HG03378 (cell line): ENCODE measurements around the gene GOLPH3L.
A peak's percentile ranks its signal among the peaks of the same experiment; 100 is the strongest.
"Not testable (repeated sequence)": the region's sequence is repeated elsewhere in the genome, so short reads cannot be mapped to it uniquely, and the experiment has no call there.

Experiments used
- ATAC-seq: cut with Tn5 transposase; IDR thresholded peaks from one replicate; pipeline ENCODE4 v1.9.1; 2021; ENCODE audit warnings: mild to moderate bottlenecking, moderate library complexity; ENCODE audit not compliant: unreplicated experiment

The GOLPH3L gene

GRCh38 chr1:150661156-150661555, 35.8 kb downstream of the GOLPH3L start:
- ATAC-seq = no peak

- ATAC-seq = no peak
Measured at GRCh38 chr1:150660584-150660983, 36.4 kb downstream of the GOLPH3L start.

DNA sequence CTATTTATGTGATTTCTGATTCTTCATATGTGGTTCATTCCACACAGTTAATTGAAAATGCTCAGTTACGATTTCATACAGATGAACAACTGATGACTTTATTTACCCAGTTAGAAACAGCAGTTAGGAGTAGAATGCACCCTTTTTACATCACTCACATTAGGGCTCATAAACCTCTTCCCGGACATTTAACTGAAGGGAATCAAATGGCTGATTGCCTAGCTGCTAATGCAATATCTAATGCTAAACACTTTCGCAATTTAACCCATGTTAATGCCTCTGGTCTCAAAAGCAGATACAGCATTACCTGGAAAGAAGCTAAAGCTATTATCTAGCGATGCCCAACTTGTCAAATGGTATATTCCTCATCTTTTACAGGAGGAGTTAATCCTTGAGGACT, 39.9 kb downstream of the GOLPH3L start:
- ATAC-seq = not testable (repeated sequence)

GRCh38 chr1:150654635-150655034, 42.3 kb downstream of the GOLPH3L start:
- ATAC-seq = not testable (repeated sequence)

- no peak for ATAC-seq
Measured at GRCh38 chr1:150650193-150650592, 46.8 kb downstream of the GOLPH3L start.

GRCh38 chr1:150649441-150650075, 47.4 kb downstream of the GOLPH3L start:
- no peak for ATAC-seq

- ATAC-seq = no peak
Measured at GRCh38 chr1:150642296-150642695, 54.7 kb downstream of the GOLPH3L start.

DNA sequence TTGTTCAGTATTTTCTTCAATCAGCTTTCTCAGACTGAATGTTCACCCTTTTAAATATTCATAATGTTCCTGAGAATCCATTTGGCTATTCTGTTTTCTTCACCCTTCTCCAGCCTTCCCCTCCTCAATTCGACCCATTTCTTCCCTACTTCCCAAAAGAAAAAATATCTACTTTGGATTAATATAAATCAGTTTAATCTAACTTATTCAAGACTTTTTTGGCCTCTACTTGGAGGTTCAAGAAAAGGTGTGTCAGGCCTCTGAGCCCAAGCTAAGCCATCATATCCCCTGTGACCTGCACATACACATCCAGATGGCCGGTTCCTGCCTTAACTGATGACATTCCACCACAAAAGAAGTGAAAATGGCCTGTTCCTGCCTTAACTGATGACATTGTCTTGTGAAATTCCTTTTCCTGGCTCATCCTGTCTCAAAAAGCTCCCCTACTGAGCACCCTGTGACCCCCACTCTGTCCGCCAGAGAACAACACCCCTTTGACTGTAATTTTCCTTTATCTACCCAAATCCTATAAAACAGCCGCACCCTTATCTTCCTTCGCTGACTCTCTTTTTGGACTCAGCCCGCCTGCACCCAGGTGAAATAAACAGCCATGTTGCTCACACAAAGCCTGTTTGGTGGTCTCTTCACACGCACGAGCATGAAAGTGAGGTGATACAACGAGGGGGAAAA, 55.7 kb downstream of the GOLPH3L start:
- not testable (repeated sequence) for ATAC-seq

DNA sequence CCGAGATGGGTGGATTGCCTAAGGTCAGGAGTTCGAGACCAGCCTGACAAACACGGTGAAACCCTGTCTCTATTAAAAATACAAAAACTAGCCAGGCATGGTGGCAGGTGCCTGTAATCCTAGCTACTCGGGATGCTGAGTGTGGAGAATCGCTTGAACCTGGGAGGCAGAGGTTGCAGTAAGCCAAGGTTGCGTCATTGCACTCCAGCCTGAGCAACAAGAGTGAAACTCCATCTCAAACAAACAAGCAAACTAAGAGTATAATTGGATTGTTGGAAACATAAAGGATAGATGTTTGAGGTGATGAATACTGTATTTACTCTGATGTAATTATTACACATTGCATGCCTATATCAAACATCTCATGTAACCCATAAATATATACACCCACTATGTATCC, 58.5 kb downstream of the GOLPH3L start:
- ATAC-seq = not testable (repeated sequence)

- not testable (repeated sequence) for ATAC-seq
Measured at GRCh38 chr1:150634839-150635622, 61.9 kb downstream of the GOLPH3L start.

DNA sequence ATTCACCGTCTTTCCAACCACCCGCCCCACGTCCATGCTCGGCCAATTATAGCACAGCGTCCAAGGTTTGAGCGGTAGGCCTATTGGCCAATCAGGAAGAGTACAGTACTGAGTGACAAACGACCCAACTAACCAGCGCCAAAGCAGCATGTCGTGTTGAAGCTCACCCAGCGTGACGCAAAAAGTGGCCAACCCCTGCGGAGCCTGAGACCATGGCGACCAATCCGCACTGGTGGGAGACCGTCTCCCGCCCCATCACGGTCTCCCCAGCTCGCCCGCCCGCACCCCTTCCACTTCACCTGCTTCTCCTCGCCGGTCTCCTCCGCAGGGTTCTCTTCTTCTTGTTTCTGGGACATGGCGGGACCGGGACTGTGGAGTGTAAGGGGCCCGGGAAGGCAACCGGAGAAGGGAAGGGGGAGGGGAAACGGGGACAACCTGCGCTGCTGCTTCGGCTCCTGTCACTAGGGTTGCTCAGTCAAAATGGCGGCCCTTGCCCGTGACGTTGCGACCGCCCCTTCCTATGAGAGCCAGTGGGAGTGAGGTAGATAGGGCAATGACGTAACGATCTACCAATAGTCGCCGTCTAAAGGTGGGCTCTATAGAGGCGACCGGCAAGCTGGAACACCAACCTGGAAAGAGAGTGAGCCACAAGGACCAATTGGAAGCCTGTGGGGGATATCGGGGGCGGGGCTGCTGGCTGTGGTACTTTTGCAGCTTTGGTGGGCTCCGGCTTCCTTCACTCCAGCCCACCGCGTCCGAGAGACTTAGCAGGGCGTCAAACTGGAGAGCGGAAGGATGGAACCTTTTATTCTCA, 67.6 kb downstream of the GOLPH3L start, which contains the start of gene ENSA:
ENSA (minus strand) TSS at position 498 of the 814 bp plus-strand sequence; CDS start at position 356, 142 bp downstream.
- peak; percentile 87 for ATAC-seq

DNA sequence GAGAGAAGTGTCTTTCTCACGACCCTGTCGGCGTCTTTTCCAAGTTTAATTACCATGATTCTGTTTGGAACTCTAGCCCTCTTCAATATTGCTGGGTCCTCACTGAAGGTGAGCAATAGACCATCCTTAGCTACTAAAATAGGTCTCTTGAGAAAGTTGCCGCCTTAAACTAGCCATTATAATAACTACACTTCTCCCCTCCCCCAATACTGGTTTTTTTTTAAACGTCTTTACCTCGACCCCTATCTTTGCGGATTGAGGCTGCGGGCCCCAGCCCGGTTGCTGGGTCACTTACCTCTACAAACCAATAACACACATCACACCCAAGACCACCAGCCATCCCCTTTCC, 68.2 kb downstream of the GOLPH3L start:
- no peak for ATAC-seq

- ATAC-seq = no peak
Measured at GRCh38 chr1:150627826-150628410, 69.0 kb downstream of the GOLPH3L start.

GRCh38 chr1:150626150-150626549, 70.8 kb downstream of the GOLPH3L start:
- ATAC-seq = no peak

GRCh38 chr1:150624546-150624945, 72.4 kb downstream of the GOLPH3L start:
- not testable (repeated sequence) for ATAC-seq

DNA sequence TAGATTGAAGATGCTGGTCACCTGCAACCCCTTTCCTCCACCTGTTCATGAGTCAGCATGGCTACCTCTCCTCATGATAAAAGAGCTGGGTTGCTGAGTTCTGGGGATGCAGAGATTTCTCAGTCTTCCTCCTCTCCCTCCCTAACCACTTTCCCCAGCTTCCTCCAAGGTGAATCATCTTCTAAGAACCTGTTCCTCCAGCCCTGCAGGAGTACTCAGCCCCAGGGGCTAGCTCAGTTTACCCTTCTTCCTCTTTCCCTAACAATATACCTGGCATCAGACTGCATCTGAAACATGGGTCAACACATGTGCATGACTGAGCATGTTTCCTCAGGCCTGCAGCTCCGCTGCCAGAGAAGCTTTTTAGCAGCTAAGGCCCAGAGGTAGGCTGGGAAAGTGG, 72.8 kb downstream of the GOLPH3L start:
- ATAC-seq = not testable (repeated sequence)

DNA sequence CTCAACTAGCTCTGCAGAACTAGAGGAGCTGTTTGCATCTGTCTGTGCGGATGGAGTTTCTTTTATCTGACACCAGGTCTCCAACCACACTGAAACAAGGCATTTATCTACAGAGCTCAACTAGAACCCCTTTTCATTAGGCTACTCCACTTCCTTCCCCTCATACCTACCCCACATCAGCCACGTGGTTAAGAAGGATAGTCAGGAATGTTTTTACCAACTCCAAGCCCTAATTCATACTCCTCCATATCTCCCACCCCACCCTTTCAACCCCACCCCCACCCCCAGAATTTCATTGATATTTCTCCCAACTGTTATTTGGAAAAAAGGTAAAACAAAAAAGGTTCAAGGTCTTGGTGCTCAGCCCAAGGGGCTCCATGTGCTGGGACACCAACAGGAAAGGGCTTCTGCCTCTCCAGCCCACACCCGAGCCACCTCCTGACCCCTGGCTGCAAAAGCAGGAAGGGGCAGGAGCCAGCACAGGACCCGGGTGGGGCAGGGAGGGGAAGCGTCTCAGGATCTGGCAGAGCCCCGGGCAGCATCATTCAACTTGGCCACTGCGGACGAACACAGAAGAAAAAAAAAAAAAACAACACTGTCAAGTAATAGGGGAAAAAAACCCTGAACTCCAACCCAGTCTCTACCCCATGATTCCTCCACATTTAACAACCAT, 74.5 kb downstream of the GOLPH3L start:
- ATAC-seq = no peak

DNA sequence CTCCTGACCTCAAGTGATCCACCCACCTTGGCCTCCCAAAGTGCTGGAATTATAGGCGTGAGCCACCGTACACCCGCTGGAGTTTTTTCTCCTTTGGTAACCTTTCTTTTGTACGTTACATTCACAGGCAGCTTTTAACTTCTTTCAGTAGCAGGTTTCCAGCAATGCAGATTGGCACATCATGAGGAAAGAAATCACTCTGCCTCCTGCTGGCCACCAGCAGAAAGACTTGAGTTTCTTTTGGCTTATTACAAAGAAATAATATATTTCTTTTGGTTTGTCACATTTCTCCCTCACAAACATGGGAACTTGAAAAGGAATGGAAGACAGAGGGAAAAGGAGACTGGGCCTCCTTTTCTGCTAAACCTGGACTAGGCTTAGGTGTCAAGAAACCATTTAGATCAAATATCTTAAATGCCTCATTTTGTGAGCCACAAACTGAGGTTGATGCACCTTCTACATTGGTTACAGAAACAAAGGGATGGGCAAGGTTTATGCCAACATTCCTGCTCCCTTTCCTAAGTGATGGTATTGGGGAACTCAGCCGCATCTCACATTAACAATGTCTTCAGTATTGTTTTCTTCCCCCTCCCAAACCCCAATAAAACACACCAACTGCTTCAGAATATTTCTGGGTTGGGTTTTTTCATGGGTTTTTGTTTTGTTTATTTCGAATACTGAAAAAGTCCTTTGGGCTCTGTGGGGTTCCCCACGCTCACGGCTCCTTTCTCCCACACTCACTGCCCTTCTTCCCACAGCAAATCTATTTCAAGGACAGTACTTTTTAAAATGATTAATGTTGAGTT, 75.3 kb downstream of the GOLPH3L start:
- ATAC-seq = no peak

DNA sequence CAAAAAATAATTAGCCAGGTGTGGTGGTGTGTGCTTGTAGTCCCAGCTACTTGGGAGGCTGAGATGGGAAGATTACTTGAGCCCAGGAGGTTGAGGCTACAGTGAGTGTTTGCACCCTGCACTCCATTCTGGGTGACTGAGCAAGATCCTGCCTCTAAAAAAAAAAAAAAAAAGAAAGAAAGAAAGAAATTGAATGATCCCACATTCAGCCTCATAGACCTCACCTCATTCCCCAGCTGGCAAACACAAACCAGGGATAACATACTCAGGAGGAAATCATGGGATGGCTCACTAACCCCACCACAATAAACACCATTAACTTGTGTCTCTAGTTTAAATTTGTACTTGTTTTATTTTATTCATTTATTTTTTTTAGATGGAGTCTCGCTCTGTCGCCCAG, 76.0 kb downstream of the GOLPH3L start:
- no peak for ATAC-seq
